Neuronal stem cell (in vitro differentiated cells): Measurements from ENCODE around the gene NKIRAS1.
A peak's percentile ranks its signal among the peaks of the same experiment; 100 is the strongest.

Source experiments
- DNase-seq: peaks from one replicate; pipeline ENCODE4 v3.0.0-alpha.2; 2013; ENCODE audit warnings: low spot score
- H2AFZ ChIP-seq: one replicate; pipeline ENCODE4 v1.6.1; 2013; ENCODE audit warnings: mild to moderate bottlenecking, low read length, inconsistent platforms
- H2AK5ac ChIP-seq: 2 replicates; pipeline ENCODE4 v1.6.1; 2013; ENCODE audit warnings: low read depth, mild to moderate bottlenecking, inconsistent platforms, low read length, moderate library complexity, mixed read lengths
- H2BK120ac ChIP-seq: 2 replicates; pipeline ENCODE4 v1.6.1; 2013; ENCODE audit warnings: low read depth, mild to moderate bottlenecking, inconsistent platforms, low read length, moderate library complexity, mixed read lengths
- H2BK12ac ChIP-seq: one replicate; pipeline ENCODE4 v1.6.1; 2013; ENCODE audit warnings: low read length, inconsistent platforms
- H2BK15ac ChIP-seq: 2 replicates; pipeline ENCODE4 v1.6.1; 2013; ENCODE audit warnings: mild to moderate bottlenecking, low read length, inconsistent platforms, mixed read lengths
- H2BK5ac ChIP-seq: one replicate; pipeline ENCODE4 v1.6.1; 2013; ENCODE audit warnings: inconsistent platforms, mild to moderate bottlenecking, low read length, moderate library complexity
- H3K14ac ChIP-seq: one replicate; pipeline ENCODE4 v1.6.1; 2013; ENCODE audit warnings: low read length, inconsistent platforms
- H3K18ac ChIP-seq: 2 replicates; pipeline ENCODE4 v1.6.1; 2013; ENCODE audit warnings: low read length, inconsistent platforms
- H3K23ac ChIP-seq: 2 replicates; pipeline ENCODE4 v1.6.1; 2013; ENCODE audit warnings: low read depth, mild to moderate bottlenecking, mixed read lengths, low read length, inconsistent platforms; ENCODE audit not compliant: poor library complexity
- H3K27ac ChIP-seq: replicated peaks from 3 replicates; pipeline ENCODE4 v1.5.1; 2013; ENCODE audit warnings: low read length, inconsistent platforms
- H3K27me3 ChIP-seq, 3 experiments: 2 replicates each; pipeline ENCODE4 v1.6.1; 2013; ENCODE audit warnings: low read length in 3 of 3, mild to moderate bottlenecking in 2 of 3, inconsistent platforms in 1 of 3, low read depth in 1 of 3, mixed read lengths in 1 of 3, moderate library complexity in 1 of 3; ENCODE audit not compliant: control insufficient read depth in 3 of 3, insufficient read depth in 3 of 3
- H3K36me3 ChIP-seq, 2 donors: replicated peaks in 1 of 2; 2 replicates each; pipeline ENCODE4 v1.6.1; 2013; ENCODE audit warnings: low read length in 2 of 2; ENCODE audit not compliant: control insufficient read depth in 2 of 2, insufficient read depth in 2 of 2
- H3K4ac ChIP-seq: 2 replicates; pipeline ENCODE4 v1.6.1; 2013; ENCODE audit warnings: inconsistent platforms, mild to moderate bottlenecking, low read length, moderate library complexity
- H3K4me1 ChIP-seq, 2 donors: 1 replicate in 1 of 2; 2 replicates in 1 of 2; pipeline ENCODE4 v1.6.1; 2013; ENCODE audit warnings: low read length in 2 of 2, low read depth in 1 of 2; ENCODE audit not compliant: control insufficient read depth in 2 of 2, insufficient read depth in 1 of 2
- H3K4me2 ChIP-seq: one replicate; pipeline ENCODE4 v1.6.1; 2013; ENCODE audit warnings: mild to moderate bottlenecking, low read length, inconsistent platforms; ENCODE audit not compliant: insufficient read depth, poor library complexity, severe bottlenecking
- H3K4me3 ChIP-seq, 2 donors: 2 replicates each; pipeline ENCODE4 v1.5.1; 2013; ENCODE audit warnings: low read length in 2 of 2, mild to moderate bottlenecking in 2 of 2, inconsistent platforms in 1 of 2, moderate library complexity in 1 of 2
- H3K79me1 ChIP-seq: one replicate; pipeline ENCODE4 v1.6.1; 2013; ENCODE audit warnings: low read depth, mild to moderate bottlenecking, inconsistent platforms, low read length, moderate library complexity
- H3K9ac ChIP-seq: one replicate; pipeline ENCODE4 v1.6.1; 2013; ENCODE audit warnings: mild to moderate bottlenecking, low read depth, low read length, inconsistent platforms; ENCODE audit not compliant: poor library complexity
- H3K9me3 ChIP-seq, 2 donors: replicated peaks in 1 of 2; 2 replicates each; pipeline versions ENCODE3 to v1.6.1; 2013; ENCODE audit warnings: low read length in 2 of 2, mild to moderate bottlenecking in 2 of 2, inconsistent platforms in 1 of 2, low read depth in 1 of 2, mixed read lengths in 1 of 2, moderate library complexity in 1 of 2; ENCODE audit not compliant: control insufficient read depth in 2 of 2, insufficient read depth in 1 of 2
- H4K8ac ChIP-seq: one replicate; pipeline ENCODE4 v1.6.1; 2013; ENCODE audit warnings: low read depth, mild to moderate bottlenecking, inconsistent platforms, low read length, moderate library complexity
- H4K91ac ChIP-seq: one replicate; pipeline ENCODE4 v1.6.1; 2013; ENCODE audit warnings: low read length, low read depth, mild to moderate bottlenecking, inconsistent platforms; ENCODE audit not compliant: poor library complexity
- WGBS, 2 donors: extraction: QIAGEN DNeasy Blood & Tissue Kit; methylation state at CpG; one replicate each; pipeline ENCODE4 v1.1.7; 2013; ENCODE audit warnings: missing lambda C conversion rate in 2 of 2, mixed read lengths in 1 of 2; ENCODE audit not compliant: insufficient read length in 2 of 2, insufficient replicate concordance in 1 of 2; ENCODE audit errors: extremely low coverage in 2 of 2; 5-methylcytosine and 5-hydroxymethylcytosine counted together

The NKIRAS1 gene

DNA sequence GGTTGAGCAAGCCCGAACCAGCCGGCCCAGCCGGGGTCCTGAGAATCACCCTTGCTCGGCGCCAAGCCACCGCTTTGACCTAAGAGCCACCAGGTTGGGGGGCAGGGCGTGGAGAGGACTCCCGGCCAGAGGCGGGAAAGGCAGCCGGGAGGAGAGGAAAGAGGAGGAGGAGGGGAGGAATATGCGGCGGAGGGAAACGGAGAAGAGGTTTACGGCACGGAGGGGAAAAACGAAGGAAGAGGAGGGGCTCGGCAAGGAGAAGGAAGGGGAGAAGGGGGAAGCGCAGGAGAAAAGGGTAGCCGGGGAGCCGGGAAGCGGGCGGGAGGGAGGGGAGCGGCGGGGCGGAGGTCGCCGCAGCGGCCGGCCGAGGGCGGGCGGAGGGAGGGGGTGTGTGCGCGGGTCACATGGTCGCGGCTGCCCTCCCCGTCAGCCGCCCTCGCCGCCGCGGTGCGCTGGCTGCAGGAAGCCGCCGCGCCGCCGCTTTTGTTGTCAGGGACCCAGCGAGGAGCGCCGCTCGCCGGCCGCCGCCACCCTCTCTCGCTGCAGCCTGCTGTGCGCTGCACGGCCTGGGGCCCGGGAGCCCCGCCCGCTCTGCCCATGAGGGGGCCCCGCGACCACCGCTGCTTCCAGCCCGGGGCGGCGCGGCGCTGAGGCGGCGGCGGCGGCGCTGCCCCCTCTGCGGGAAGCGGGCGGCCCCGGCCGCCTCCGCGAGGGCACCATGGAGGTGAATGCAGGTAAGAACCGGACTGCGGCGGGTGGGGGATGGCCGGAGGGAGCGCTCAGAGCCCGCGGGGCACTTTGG is 28.3 kb upstream of the NKIRAS1 start, which contains the start of gene NR1D2:
Gene NR1D2 (plus strand): TSS at position 426 of the 802 bp plus-strand sequence. CDS start 293 bp downstream, at position 719.
- Histone ChIP-seq H4K91ac (no peak within 1 kb of the TSS), H3K18ac (peak within 1 kb of the TSS; percentile 100), H3K23ac (peak within 1 kb of the TSS; percentile 97), H3K27ac (peak within 1 kb of the TSS; percentile 98), H4K8ac (peak within 1 kb of the TSS; percentile 96), H2BK12ac (no peak within 1 kb of the TSS), H2BK5ac (peak within 1 kb of the TSS; percentile 82), H3K4me3 (peak within 1 kb of the TSS; percentile 88 to 95), H2AFZ (peak within 1 kb of the TSS; percentile 96), H2BK120ac (peak within 1 kb of the TSS; percentile 72), H3K79me1 (no peaks in the 10 kb centered on the region), H3K14ac (peak within 1 kb of the TSS; percentile 89), H3K36me3 (no peaks in the 10 kb centered on the region), H2BK15ac (peak within 1 kb of the TSS; percentile 84), H2AK5ac (no peak within 1 kb of the TSS), H3K4ac (no peak within 1 kb of the TSS), H3K9me3 (no peaks in the 10 kb centered on the region), H3K4me2 (peak within 1 kb of the TSS; percentile 78), H3K9ac (peak within 1 kb of the TSS; percentile 97), H3K4me1 (peaks cover 7 to 12% of the 10 kb centered on the region in 2 donors), H3K27me3 (no peaks in the 10 kb centered on the region)
- no CpG with 5 or more reads among the region's 88 CpGs for WGBS, 2 donors
- DNase-seq = peak; percentile 87

DNA sequence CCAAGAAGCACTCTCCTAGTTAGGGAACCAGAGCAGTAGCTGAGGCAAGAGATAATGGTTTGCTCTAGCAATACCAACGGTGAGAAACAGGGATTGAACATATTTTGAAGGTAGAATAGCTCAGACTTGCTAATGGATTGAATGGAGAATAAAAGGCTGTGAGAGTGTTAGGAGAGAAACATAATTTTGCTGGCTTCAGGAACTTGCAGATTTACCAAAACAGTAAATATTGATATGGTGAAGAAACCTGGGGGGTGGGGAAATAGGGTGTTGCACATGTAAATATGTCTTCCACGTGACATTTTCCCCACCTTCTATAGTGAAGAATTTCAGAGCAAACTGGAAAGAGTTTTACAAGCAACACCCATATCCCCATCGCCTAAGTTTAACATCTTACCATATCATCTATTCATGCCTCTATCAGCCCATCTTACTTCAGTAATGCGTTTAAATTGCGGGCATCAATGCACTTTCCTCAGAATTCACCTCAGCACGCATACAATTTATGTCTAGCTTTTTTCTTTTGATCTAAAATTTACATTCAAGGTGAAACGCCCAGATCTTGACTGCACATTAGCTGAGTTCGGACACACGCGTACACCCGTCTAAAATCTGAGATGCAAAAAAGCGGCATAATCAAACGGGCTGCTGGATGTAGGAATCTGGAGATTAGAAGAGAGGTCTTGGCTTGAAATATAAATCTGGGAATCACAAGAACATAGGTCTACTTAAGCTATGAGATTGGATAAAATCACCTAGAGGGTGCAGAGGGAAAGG is 27.4 kb upstream of the NKIRAS1 start:
- peak overlapping the region; percentile 83 to 88 for H3K4me3 ChIP-seq
- no CpG with 5 or more reads among the region's 13 CpGs for WGBS, 2 donors
- no peak overlapping the region for H3K23ac ChIP-seq

DNA sequence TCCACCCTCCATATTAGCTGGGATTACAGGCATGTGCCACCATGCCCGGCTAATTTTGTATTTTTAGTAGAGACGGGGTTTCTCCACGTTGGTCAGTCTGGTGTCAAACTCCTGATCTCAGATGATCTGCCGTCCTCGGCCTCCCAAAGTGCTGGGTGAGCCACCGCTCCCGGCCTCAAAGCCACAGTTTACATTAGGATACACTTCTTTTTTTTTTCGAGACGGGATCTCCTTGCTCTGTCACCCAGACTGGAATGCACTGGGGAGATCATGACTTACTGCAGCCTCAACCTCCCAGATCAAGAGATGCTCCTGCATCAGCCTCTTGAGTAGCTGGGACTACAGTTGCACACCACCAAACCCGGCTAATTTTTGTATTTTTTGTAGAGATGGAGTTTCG is 25.8 kb upstream of the NKIRAS1 start:
- DNase-seq = no peak
- Histone ChIP-seq H3K4me2 (no peak overlapping the region), H3K18ac (no peak overlapping the region), H3K27me3 (no peaks in the 10 kb centered on the region), H3K14ac (no peak overlapping the region), H2BK12ac (no peak overlapping the region), H3K27ac (no peak overlapping the region), H3K4me3 (no peak overlapping the region), H2AK5ac (no peak overlapping the region), H3K23ac (no peak overlapping the region), H3K4me1 (peaks cover 7 to 12% of the 10 kb centered on the region in 2 donors), H2BK120ac (no peak overlapping the region), H4K91ac (no peak overlapping the region), H2BK15ac (no peak overlapping the region), H2BK5ac (no peak overlapping the region), H2AFZ (no peak overlapping the region), H3K36me3 (no peaks in the 10 kb centered on the region), H3K79me1 (no peaks in the 10 kb centered on the region), H3K9me3 (peaks cover 0 to 4% of the 10 kb centered on the region in 2 donors), H4K8ac (no peak overlapping the region), H3K4ac (no peak overlapping the region), H3K9ac (no peak overlapping the region)
- no CpG with 5 or more reads among the region's 11 CpGs for WGBS, 2 donors

More for the DNA sequence above, 27.4 kb upstream of the NKIRAS1 start:
- H3K27me3 ChIP-seq = no peaks in the 10 kb centered on the region
- no peak overlapping the region for H3K4ac ChIP-seq
- H3K9me3 ChIP-seq = no peaks in the 10 kb centered on the region
- no peak overlapping the region for H2AK5ac ChIP-seq
- peak overlapping the region; percentile 96 for H2AFZ ChIP-seq
- no peaks in the 10 kb centered on the region for H3K79me1 ChIP-seq
- peak overlapping the region; percentile 98 for H3K18ac ChIP-seq
- H3K14ac ChIP-seq = no peak overlapping the region
- peak overlapping the region; percentile 77 for H3K9ac ChIP-seq
- no peaks in the 10 kb centered on the region for H3K36me3 ChIP-seq
- peak overlapping the region; percentile 72 for H2BK120ac ChIP-seq
- peaks cover 7 to 12% of the 10 kb centered on the region in 2 donors for H3K4me1 ChIP-seq
- no peak overlapping the region for H2BK5ac ChIP-seq
- peak overlapping the region; percentile 98 for H3K27ac ChIP-seq
- H3K4me2 ChIP-seq = peak overlapping the region; percentile 78
- peak; percentile 20 for DNase-seq
- H2BK12ac ChIP-seq = no peak overlapping the region
- H4K8ac ChIP-seq = no peak overlapping the region
- no peak overlapping the region for H4K91ac ChIP-seq
- no peak overlapping the region for H2BK15ac ChIP-seq

DNA sequence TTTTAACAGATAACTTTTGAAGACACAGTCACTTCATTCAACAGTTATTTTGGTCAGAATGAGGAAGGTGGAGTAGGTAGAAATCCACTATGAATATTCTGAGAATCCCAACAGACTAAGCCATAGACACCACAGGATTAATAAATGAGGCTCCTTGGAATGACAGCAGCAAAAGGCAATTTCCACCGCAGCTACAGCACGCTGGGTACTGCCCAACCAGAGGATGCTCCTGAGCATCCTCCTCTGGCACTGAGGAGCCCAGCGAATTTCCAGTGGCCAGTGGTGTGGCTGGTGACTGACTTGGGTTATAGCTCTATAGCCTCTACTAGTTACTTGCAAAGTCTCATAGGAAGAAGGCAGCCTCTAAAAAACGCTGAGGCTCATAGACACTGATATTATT is 24.6 kb upstream of the NKIRAS1 start:
- Histone ChIP-seq H3K27ac (no peak overlapping the region), H4K8ac (no peak overlapping the region), H2AFZ (no peak overlapping the region), H3K4me3 (no peak overlapping the region), H2AK5ac (no peak overlapping the region), H3K14ac (no peak overlapping the region), H3K27me3 (no peaks in the 10 kb centered on the region), H3K23ac (no peak overlapping the region), H2BK12ac (no peak overlapping the region), H2BK15ac (no peak overlapping the region), H3K9ac (no peak overlapping the region), H3K4me1 (peaks cover 5% of the 10 kb centered on the region in 2 donors), H3K18ac (no peak overlapping the region), H4K91ac (no peak overlapping the region), H3K4me2 (no peak overlapping the region), H2BK5ac (no peak overlapping the region), H2BK120ac (no peak overlapping the region), H3K9me3 (peaks cover 0 to 4% of the 10 kb centered on the region in 2 donors), H3K36me3 (no peaks in the 10 kb centered on the region), H3K4ac (no peak overlapping the region), H3K79me1 (no peaks in the 10 kb centered on the region)
- DNase-seq = no peak
- no CpG with 5 or more reads among the region's 4 CpGs for WGBS, 2 donors
